ENCODE data around the gene NAPA.

The NAPA gene

DNA sequence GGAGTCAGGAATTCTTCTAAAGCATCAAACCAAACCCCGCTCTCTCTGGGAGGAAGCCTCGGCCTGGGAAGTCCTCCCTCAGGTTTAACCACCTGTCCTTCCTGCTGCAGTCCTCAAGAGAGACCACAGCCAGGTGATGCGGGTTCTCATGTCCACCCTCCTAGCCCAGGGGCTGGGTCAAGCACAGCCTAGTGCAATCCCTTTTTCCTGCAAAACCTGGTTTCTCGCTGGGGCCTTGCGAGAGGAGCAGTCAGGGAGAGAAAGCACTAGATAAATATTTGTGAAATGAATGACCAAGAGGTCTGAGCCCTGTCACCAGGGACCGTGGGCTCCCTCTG, 45.5 kb downstream of the NAPA start:
- Histone ChIP-seq H3K36me3 (ENCODE audit: control insufficient read depth in 1 of 2, insufficient read depth in 2 of 2, low read length in 2 of 2) (no peaks in the 10 kb centered on the region), H3K4me3 (ENCODE audit: low read depth, low read length) (no peak overlapping the region), H3K4ac (ENCODE audit: low read depth, low read length) (no peak overlapping the region), H2BK12ac (ENCODE audit: low read length) (no peak overlapping the region), H3K4me2 (ENCODE audit: low read length) (no peak overlapping the region), H3K4me1 (ENCODE audit: control insufficient read depth in 1 of 2, insufficient read depth in 2 of 2, low read length in 2 of 2) (peaks cover 0 to 5% of the 10 kb centered on the region in 2 experiments), H3K27me3 (ENCODE audit: insufficient read depth, low read length) (peaks cover 7% of the 10 kb centered on the region), H2AFZ (ENCODE audit: insufficient read depth, low read length, poor library complexity) (no peak overlapping the region), H3K79me2 (ENCODE audit: control insufficient read depth, insufficient read depth, low read length, poor library complexity) (no peaks in the 10 kb centered on the region), H3K14ac (ENCODE audit: low read length) (no peak overlapping the region), H3K23ac (ENCODE audit: low read length) (no peak overlapping the region), H3K9ac (ENCODE audit: low read length) (no peak overlapping the region), H4K91ac (ENCODE audit: low read depth, low read length) (no peak overlapping the region), H2BK120ac (ENCODE audit: insufficient read depth, low read length, poor library complexity) (no peak overlapping the region), H2BK5ac (ENCODE audit: low read depth, low read length, poor library complexity) (no peak overlapping the region), H4K12ac (ENCODE audit: low read depth, low read length) (no peak overlapping the region), H2AK5ac (ENCODE audit: low read length) (no peak overlapping the region), H3K27ac (ENCODE audit: low read depth, low read length) (no peak overlapping the region), H3K79me1 (ENCODE audit: low read length) (no peaks in the 10 kb centered on the region), H4K8ac (ENCODE audit: low read depth, low read length) (no peak overlapping the region), H3K18ac (ENCODE audit: low read length) (no peak overlapping the region), H3K9me3 (ENCODE audit: insufficient read depth, low read depth, low read length) (peaks cover 1% of the 10 kb centered on the region)
- no CpG with 5 or more reads among the region's 6 CpGs for WGBS (ENCODE audit: extremely low coverage, insufficient coverage, insufficient read length)
- peak in 1 of 2 donors; percentile 37 for DNase-seq

DNA sequence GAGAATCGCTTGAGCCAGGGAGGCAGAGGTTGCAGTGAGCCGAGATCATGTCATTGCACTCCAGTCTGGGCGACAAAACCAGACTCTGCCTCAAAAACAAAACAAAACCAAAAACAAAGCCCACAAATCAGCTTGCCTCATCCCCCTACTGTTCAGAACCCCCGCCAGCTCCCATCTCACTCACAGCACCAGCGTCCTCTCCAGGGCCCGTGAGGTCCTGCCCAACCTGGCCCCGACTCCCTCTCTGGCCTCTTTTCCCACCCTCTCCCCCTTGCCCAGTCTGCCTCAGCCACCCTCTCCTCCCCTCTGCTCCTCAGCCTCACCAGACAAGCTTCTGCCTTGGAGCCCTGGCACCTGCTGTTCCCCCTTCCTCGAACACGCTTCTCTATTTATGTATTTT, 46.9 kb downstream of the NAPA start:
- Histone ChIP-seq H3K27ac (ENCODE audit: low read depth, low read length) (no peak overlapping the region), H2BK5ac (ENCODE audit: low read depth, low read length, poor library complexity) (no peak overlapping the region), H3K9ac (ENCODE audit: low read length) (no peak overlapping the region), H3K4me2 (ENCODE audit: low read length) (no peak overlapping the region), H3K79me2 (ENCODE audit: control insufficient read depth, insufficient read depth, low read length, poor library complexity) (no peaks in the 10 kb centered on the region), H4K8ac (ENCODE audit: low read depth, low read length) (no peak overlapping the region), H3K4me3 (ENCODE audit: low read depth, low read length) (no peak overlapping the region), H3K14ac (ENCODE audit: low read length) (no peak overlapping the region), H3K27me3 (ENCODE audit: insufficient read depth, low read length) (peaks cover 7% of the 10 kb centered on the region), H3K4me1 (ENCODE audit: control insufficient read depth in 1 of 2, insufficient read depth in 2 of 2, low read length in 2 of 2) (peaks cover 0 to 5% of the 10 kb centered on the region in 2 experiments), H3K9me3 (ENCODE audit: insufficient read depth, low read depth, low read length) (peaks cover 1% of the 10 kb centered on the region), H3K18ac (ENCODE audit: low read length) (no peak overlapping the region), H2BK120ac (ENCODE audit: insufficient read depth, low read length, poor library complexity) (no peak overlapping the region), H3K79me1 (ENCODE audit: low read length) (no peaks in the 10 kb centered on the region), H4K12ac (ENCODE audit: low read depth, low read length) (no peak overlapping the region), H2AFZ (ENCODE audit: insufficient read depth, low read length, poor library complexity) (no peak overlapping the region), H2AK5ac (ENCODE audit: low read length) (no peak overlapping the region), H3K4ac (ENCODE audit: low read depth, low read length) (no peak overlapping the region), H3K36me3 (ENCODE audit: control insufficient read depth in 1 of 2, insufficient read depth in 2 of 2, low read length in 2 of 2) (no peaks in the 10 kb centered on the region), H4K91ac (ENCODE audit: low read depth, low read length) (no peak overlapping the region), H2BK12ac (ENCODE audit: low read length) (no peak overlapping the region), H3K23ac (ENCODE audit: low read length) (no peak overlapping the region)
- no CpG with 5 or more reads among the region's 9 CpGs for WGBS (ENCODE audit: extremely low coverage, insufficient coverage, insufficient read length)
- DNase-seq, result no peak

DNA sequence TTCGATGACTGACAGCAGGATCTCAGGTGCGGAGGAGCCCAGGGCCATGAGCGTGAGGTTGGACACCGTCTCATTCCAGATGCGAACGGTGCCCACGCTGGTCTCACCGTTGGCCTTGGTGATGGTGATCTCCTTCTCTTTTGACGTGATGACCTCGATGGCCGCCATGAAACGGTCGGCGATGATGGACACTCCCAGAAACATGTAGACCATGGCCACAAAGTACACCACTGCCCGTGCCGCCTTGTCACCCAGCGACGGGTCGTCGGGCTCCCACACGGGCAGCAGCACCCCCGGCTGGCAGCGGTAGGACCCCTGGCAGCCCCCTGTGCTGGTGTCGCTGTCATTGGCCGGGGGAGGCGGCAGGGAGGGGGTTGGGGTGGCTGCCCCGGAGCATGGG, 48.9 kb downstream of the NAPA start:
- Histone ChIP-seq H3K36me3 (ENCODE audit: control insufficient read depth in 1 of 2, insufficient read depth in 2 of 2, low read length in 2 of 2) (no peaks in the 10 kb centered on the region), H3K18ac (ENCODE audit: low read length) (no peak overlapping the region), H3K79me1 (ENCODE audit: low read length) (no peaks in the 10 kb centered on the region), H2BK120ac (ENCODE audit: insufficient read depth, low read length, poor library complexity) (no peak overlapping the region), H3K4me1 (ENCODE audit: control insufficient read depth in 1 of 2, insufficient read depth in 2 of 2, low read length in 2 of 2) (no peaks in the 10 kb centered on the region), H3K27ac (ENCODE audit: low read depth, low read length) (no peak overlapping the region), H3K9me3 (ENCODE audit: insufficient read depth, low read depth, low read length) (peaks cover 1% of the 10 kb centered on the region), H2AK5ac (ENCODE audit: low read length) (no peak overlapping the region), H3K9ac (ENCODE audit: low read length) (no peak overlapping the region), H3K27me3 (ENCODE audit: insufficient read depth, low read length) (peaks cover 7% of the 10 kb centered on the region), H3K4ac (ENCODE audit: low read depth, low read length) (no peak overlapping the region), H4K91ac (ENCODE audit: low read depth, low read length) (no peak overlapping the region), H3K4me2 (ENCODE audit: low read length) (no peak overlapping the region), H2BK5ac (ENCODE audit: low read depth, low read length, poor library complexity) (no peak overlapping the region), H4K8ac (ENCODE audit: low read depth, low read length) (no peak overlapping the region), H3K14ac (ENCODE audit: low read length) (no peak overlapping the region), H2BK12ac (ENCODE audit: low read length) (no peak overlapping the region), H3K79me2 (ENCODE audit: control insufficient read depth, insufficient read depth, low read length, poor library complexity) (no peaks in the 10 kb centered on the region), H4K12ac (ENCODE audit: low read depth, low read length) (no peak overlapping the region), H3K23ac (ENCODE audit: low read length) (no peak overlapping the region), H2AFZ (ENCODE audit: insufficient read depth, low read length, poor library complexity) (no peak overlapping the region), H3K4me3 (ENCODE audit: low read depth, low read length) (no peak overlapping the region)
- DNase-seq, result no peak
- WGBS (ENCODE audit: extremely low coverage, insufficient coverage, insufficient read length), result no CpG with 5 or more reads among the region's 27 CpGs

DNA sequence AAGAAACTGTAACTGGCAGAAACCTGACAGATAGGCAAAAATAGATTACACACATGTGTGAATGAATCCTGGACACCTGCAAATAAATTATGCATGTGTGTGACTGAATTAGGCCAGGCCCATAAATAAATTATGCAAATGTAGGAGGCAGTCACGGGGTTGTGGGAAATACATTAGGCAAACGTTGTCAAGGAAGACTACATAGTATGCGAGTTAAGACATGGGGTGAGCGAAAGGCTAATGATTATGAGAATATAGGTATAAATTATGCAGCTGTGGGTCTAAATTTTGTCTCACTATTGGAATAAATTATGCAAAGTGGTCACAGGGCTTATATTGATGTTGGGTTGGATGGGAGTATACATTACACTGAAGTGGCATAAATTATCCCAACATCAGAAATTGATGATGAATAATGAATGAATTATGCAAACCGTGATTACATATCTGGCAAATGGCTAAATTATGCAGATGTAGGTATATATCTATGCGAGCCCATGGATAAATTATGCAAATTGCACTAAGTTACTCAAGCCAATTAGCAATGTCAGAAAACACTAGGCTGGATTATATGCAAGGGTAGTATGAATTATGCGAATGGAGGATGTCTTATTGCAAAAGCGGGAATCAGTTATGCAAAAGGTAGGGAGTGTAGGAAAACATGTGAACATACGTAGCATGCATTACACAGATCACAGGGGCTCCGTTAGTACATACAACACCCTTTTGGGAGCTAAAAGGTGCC, 50.0 kb downstream of the NAPA start:
- WGBS (ENCODE audit: extremely low coverage, insufficient coverage, insufficient read length), result no CpG with 5 or more reads among the region's 10 CpGs
- Histone ChIP-seq H2AK5ac (ENCODE audit: low read length) (no peak overlapping the region), H3K4me2 (ENCODE audit: low read length) (no peak overlapping the region)

More for the DNA sequence above, 50.0 kb downstream of the NAPA start:
- no peak overlapping the region for H4K12ac ChIP-seq (ENCODE audit: low read depth, low read length)
- H3K27me3 ChIP-seq (ENCODE audit: insufficient read depth, low read length), result peaks cover 1% of the 10 kb centered on the region
- no peak overlapping the region for H3K4me3 ChIP-seq (ENCODE audit: low read depth, low read length)
- H3K4ac ChIP-seq (ENCODE audit: low read depth, low read length), result no peak overlapping the region
- peaks cover 1% of the 10 kb centered on the region for H3K9me3 ChIP-seq (ENCODE audit: insufficient read depth, low read depth, low read length)
- H2BK120ac ChIP-seq (ENCODE audit: insufficient read depth, low read length, poor library complexity), result no peak overlapping the region
- H3K14ac ChIP-seq (ENCODE audit: low read length), result no peak overlapping the region
- H2BK5ac ChIP-seq (ENCODE audit: low read depth, low read length, poor library complexity), result no peak overlapping the region
- no peaks in the 10 kb centered on the region for H3K4me1 ChIP-seq (ENCODE audit: control insufficient read depth in 1 of 2, insufficient read depth in 2 of 2, low read length in 2 of 2)
- no peak overlapping the region for H4K91ac ChIP-seq (ENCODE audit: low read depth, low read length)
- H2AFZ ChIP-seq (ENCODE audit: insufficient read depth, low read length, poor library complexity), result no peak overlapping the region
- no peak for DNase-seq
- H3K27ac ChIP-seq (ENCODE audit: low read depth, low read length), result no peak overlapping the region
- H3K9ac ChIP-seq (ENCODE audit: low read length), result no peak overlapping the region
- no peaks in the 10 kb centered on the region for H3K79me2 ChIP-seq (ENCODE audit: control insufficient read depth, insufficient read depth, low read length, poor library complexity)
- no peak overlapping the region for H4K8ac ChIP-seq (ENCODE audit: low read depth, low read length)
- H2BK12ac ChIP-seq (ENCODE audit: low read length), result no peak overlapping the region
- no peaks in the 10 kb centered on the region for H3K36me3 ChIP-seq (ENCODE audit: control insufficient read depth in 1 of 2, insufficient read depth in 2 of 2, low read length in 2 of 2)
- H3K79me1 ChIP-seq (ENCODE audit: low read length), result no peaks in the 10 kb centered on the region
- H3K18ac ChIP-seq (ENCODE audit: low read length), result no peak overlapping the region
- no peak overlapping the region for H3K23ac ChIP-seq (ENCODE audit: low read length)
